HG02678 (cell line): ENCODE data around the gene TFF3.

Source experiments
- ATAC-seq: cut with Tn5 transposase; IDR thresholded peaks from one replicate; pipeline ENCODE4 v1.9.1; 2021; ENCODE audit warnings: mild to moderate bottlenecking, moderate library complexity; ENCODE audit not compliant: unreplicated experiment

The TFF3 gene

DNA sequence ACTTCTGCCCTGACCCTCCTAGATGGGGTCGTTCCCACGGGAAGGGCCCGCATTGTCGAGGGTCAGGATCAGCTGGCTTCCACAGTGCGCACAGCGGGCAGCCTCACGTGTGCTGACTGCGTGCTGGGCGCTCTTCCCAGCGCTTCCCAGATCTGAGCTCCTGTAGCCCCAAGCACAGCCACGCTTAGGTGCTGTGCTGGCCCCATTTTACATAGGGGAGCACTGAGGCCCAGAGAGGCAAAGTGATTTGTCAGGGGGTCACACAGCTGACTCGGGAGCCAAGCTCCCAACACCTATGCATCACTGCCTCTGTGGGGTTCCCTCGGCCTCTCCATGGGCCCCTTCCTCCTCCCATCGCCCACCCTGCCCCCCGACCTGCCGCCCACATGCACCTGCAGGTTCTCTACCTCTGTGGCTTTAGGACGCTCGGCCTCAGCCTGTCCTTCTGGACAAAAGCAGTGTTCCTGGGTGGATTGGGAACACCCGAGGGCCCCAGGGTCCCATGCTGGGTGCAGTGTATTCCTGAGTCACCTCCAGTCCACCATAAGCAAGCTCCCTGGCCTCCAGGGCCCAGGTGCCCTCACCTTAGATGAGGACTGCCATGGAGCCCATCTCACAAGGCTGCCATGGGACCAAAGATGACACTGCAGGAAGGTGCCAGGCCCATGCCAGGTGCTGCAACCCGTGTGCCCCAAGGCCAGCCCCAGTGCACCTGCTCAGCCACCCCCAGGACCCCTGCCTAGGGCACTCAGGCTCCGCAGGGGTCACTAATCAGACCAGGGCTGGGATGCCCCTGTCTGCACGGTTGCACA is 23.3 kb downstream of the TFF3 start:
- no peak for ATAC-seq

GRCh38 chr21:42291003-42291750 is 24.0 kb downstream of the TFF3 start:
- ATAC-seq: no peak

DNA sequence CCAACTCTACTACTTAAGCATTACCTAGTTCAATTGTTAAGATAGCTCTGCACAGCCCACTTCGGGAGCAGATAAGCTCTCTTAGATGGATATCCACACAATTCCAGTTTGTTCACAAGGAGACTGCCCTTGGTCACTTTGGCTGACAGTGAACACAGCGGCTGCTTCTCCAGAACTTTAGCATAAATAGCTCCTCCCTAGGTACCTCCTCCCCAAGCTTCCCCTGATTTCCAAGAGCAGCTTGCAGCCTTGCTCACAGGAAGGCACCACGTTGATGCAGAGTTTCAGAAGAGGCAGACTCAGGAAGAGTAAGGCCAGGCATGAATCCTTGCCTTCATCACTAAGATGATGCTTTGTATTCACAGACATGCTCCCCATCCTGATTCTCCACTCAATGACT is 24.7 kb downstream of the TFF3 start:
- no peak for ATAC-seq

DNA sequence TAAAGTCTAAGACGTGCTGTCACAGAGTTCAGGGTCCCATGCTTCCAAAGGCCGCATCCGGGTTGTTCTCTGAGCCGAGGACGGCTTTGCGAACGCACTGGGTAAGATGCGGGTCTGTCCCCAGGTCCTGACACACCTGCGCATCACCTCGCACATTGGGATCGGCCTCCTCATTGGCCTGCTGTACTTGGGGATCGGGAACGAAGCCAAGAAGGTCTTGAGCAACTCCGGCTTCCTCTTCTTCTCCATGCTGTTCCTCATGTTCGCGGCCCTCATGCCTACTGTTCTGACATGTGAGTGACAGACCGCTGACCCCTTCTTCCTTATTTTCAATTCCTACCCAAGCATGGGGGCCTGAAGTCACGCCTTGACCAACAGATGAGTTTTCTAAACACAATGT is 25.3 kb downstream of the TFF3 start:
- no peak for ATAC-seq

DNA sequence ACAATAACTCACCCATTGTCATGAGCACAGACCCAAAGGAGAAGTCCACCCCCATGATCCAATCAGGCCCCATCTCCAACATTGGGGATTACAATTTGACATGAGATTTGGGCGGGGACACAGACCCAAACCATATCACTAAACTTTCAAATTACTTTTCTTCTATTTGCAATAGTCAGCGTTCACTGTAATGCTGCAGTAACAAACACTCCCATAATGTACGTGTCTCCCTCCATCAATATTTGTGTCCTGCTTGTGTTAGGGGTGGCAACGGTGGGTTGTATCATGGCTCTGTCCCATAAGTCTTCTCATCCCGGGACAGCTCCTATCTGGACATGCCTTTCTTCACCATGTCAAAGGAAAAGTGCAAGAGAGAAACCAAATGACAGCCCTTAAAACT is 26.2 kb downstream of the TFF3 start:
- ATAC-seq: no peak

GRCh38 chr21:42287193-42288083 is 27.8 kb downstream of the TFF3 start:
- no peak for ATAC-seq

DNA sequence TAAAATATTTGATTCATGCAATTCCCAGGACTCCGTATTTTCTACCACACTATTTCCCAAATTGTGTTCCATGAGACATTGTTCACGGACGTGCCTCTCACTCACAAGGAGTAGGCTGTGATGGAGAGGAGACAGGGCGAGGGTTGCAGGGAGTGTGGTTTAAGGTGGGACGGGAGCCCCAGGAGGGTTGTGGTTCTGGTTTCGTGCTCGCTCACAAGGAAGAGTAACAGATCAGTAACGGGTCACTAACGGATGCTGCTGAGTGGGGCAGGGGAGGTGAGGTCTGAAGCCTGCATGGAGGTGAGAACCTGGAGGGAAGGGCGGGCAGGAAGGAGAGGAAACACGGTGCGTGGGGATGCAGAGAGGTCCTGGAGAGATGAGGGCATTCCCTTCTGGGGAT is 28.8 kb downstream of the TFF3 start:
- peak; percentile 57 for ATAC-seq

GRCh38 chr21:42285569-42286245 is 29.5 kb downstream of the TFF3 start:
- ATAC-seq: no peak

DNA sequence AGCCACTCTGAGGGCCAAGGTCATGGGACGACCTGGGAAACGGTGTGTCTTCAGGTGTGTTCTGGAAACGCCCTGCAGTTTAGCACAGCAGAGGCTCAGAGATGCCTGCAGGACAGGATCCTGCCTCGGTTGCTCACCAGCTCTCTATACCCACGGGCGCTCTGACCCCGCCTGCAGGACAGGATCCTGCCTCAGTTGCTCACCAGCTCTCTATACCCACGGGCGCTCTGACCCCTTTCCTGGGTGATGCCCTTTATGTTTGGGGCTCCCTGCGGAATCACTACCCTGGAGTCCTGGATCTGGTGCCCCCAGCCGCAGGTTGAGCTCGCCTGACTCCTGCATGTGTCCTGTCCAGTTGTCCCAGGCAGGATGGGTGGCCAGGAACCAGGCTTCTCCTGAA is 32.5 kb downstream of the TFF3 start:
- no peak for ATAC-seq

DNA sequence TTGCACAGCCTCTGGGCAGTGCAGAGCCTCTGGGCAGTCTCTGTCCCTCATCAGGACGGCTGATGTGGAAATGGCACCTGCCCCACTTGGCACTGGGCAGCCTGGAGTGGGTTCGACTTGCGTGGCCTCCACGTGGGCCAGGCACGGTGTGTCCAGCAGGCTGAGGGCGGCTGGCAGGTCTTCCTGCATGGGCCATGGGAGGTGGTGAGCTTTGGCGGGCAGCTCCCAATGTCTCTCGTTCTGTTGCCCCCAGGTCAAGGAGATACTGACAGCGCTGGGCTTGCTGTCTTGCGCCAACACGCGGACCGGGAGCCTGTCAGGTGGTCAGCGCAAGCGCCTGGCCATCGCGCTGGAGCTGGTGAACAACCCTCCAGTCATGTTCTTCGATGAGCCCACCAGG is 33.2 kb downstream of the TFF3 start:
- no peak for ATAC-seq

DNA sequence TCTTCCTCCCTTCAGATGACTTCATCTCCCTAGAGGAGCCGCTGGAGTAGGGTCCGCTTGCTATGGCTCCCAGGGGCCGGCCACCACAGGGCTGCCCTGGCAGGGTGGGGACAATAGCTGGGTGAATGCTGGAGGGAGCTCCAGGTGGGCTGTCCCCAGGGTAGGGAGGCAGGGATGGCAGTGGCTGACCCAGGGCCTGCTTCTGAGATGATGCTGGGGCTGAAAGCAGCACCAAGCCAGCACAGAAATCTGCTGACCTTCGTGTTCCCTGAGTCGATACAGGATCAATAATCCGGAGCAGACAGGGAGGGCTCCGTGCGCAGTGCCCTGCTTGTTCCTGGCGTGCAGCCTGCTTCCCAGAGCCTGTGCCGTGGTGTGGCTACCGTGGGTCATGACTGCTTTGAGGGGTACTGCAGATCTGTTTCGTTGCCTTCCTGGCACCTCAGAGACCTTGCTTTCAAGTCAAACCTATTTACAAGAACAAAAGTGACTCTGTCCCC is 34.0 kb downstream of the TFF3 start:
- no peak for ATAC-seq

DNA sequence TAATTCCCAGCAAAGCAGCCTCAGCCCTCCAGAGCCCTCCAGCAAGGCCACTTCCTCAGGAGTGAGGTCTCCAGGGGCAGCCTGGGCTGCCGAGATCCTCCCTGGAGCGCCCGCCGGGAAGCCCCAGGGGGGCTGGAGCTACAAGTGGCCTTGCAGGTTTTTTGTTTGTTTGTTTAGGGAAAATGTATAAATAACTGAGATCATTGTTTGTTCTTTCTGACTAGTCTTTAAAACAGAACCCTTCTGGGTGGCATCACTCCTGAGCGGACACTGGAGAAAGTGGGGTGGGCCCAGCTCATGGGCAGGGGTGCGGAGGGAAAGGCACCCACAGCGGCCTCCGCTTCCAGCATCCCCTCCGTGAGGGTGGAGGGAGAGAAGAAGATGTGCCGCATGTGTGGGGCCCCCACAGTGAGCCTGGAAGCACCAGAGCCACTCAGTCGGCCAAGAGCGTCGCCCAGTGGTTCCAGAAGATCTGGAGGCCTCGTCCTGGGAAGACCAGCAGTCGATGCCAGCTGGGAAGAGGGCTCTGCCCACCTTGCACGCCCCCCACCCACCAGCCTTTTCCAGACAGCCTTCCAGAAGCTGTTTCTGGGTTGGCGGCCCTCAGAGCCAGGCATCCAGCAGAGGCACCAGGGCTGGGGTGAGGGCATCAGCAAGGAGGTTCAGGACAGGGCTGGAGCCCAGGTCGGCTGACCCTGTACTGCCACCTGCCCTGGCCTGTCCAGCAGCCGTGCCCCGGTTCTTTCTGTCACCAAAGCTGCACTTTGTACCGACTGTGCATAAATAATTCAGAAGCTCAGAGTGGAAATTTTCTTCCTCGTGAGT is 34.6 kb downstream of the TFF3 start:
- ATAC-seq: no peak

DNA sequence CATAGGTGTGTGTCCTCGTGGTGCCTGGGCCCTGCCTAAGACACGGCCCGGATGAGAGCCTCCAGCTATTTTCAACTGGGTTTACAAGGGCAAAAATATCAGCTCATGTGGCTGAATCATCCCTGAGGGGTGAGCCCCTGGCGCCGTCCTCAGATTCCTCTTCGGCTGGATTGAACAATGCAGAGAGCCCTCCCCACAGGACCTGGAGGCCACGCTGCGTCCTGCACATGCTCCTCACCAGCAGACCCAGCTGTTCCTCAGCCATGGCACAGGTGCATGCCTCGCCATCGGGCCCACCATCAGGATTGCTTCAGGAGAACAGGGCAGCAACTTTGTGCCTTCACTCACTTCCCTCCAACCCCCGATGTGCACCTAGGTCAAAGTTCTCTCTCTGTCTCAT is 35.3 kb downstream of the TFF3 start:
- ATAC-seq: no peak

DNA sequence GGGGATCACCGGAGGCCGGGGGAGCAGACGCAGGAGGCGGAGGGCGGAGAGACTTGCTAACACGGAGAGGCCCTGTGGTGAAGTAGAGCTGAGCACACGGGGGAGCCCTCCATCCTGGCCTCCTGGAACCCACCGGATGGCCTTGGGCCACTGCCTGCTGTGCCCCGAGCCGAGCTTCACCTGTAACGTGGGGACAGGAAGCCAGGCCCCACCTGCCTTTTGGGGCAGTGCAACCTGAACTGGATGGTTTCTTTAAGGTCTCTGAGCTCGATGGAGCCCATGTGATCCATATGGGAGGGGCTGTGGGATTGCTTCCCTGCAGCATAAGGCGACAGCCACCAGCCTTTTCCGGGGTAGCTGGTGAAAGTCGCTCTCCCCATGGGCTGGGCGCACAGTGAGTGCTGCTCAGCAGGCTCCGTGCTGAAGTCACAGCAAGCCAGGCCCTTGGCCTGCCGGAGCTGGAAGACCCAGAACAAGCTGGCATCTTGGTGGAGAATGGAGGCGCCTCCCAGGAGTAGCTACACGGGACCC is 35.8 kb downstream of the TFF3 start:
- no peak for ATAC-seq

DNA sequence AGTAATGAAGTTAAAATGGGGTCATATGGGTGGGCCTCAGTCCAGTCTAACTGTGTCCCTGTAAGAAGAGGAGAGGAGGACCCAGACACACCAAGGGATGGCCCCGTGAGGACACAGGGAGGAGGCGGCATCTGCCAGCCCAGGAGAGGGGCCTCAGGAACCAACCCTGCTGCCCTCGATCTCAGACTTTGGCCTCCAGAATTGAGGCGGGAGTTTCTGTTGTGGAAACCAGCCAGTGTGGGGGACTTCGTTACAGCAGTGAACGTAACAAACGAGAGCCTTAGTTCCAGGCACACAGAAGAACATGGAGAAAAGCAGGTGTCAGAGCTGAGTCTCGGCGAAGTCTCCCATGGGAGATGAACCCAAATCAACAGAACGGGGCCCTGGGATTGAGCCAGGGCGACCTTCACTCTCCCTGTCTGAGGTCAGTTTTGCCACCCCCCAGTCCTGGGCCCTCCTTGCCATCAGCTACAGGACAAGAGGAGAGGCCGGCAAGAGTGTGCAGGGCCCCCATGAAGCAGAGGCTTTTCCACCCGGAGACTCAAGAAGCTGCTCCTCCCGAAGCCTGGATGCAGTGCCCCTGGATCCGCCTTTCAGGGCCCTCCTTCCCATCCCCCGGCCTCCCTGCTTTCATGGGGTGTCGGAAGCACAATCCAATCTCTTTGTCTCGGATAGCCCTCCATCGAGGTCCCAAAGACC is 36.6 kb downstream of the TFF3 start:
- no peak for ATAC-seq

DNA sequence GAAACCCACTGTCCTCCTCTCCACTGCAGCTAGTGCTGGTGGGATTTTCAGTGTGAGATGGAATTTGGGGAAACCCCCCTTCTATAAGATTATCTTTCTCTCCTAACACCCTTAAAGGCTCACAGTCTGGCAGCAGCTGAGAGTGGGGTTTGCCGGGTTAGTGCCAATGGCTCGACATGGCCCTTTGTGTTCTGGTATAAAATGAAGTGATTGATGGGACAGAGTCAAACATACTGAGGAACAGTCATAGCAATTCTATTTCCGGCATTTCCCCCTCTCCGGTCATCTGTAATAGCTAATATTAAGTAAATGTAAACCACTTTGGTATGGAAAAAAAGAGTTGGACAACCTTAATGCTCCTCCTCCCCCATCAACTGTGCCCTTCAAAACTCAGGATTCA is 37.6 kb downstream of the TFF3 start:
- ATAC-seq: no peak

DNA sequence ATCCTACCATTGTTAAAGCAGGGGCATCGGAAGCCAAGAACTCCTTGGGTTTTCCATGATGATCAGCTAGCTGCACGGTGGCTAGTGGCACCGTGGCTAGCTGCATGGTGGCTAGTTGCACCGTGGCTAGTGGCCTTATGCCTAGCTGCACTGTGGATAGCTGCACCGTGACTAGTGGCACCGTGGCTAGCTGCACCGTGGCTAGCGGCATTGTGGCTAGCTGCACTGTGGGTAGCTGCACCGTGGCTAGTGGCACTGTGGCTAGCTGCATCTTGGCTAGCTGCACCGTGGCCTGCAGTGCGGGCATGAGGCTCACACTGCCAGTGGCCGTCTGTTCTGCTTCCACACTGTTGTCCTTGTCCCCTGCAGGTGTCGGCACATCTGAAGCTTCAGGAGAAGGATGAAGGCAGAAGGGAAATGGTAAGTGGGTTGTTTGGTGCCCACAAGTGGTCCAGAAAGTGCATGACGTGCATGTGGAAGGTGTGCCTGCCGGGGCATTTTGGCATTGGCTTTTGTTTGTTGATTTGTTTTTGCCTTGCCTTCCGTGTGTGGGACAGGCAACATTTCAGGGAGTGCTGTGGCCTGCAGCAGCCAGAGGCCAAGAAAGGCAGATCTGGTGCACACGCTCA is 38.6 kb downstream of the TFF3 start:
- no peak for ATAC-seq

DNA sequence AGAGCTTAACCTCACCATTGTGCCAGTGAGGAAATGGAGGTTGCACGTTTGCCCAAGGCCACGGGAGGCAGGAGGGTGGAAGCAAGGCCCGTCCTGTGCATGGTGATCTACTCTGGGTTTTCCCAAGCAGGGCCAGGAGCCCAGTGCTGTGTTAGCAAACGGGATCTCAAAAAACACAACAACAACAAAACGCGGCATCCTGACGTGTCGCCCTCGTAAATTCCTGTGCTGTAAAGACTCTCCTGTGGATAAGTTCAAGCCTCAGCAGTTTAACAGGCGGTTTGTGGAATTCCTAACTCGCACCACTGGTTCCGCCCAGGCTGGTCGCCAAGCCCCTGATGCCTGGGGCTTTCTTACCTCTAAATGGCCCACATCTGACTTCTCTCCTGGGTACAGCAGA is 39.1 kb downstream of the TFF3 start:
- no peak for ATAC-seq
